ENCODE measurements around the gene HOXB5.

GRCh38 chr17:48579471-48579759 is 14.2 kb downstream of the HOXB5 start:
- TF ChIP-seq ZNF112 (tag by site-specific recombination; IDR thresholded peaks at IDR 0.05) (no peak), CTCF (tag by site-specific recombination; IDR thresholded peaks at IDR 0.05) (no peak), ZNF629 (tag by site-specific recombination; IDR thresholded peaks at IDR 0.05) (no peak), ZNF580 (tag by site-specific recombination; IDR thresholded peaks at IDR 0.05) (no peak), ZNF133 (tag by site-specific recombination; IDR thresholded peaks at IDR 0.05) (no peak), ZBTB6 (tag by site-specific recombination; IDR thresholded peaks at IDR 0.05) (no peak), GLIS1 (tag by site-specific recombination; IDR thresholded peaks at IDR 0.05) (no peak), ZNF184 (tag by site-specific recombination; IDR thresholded peaks at IDR 0.05) (no peak), ZNF449 (tag by site-specific recombination; IDR thresholded peaks at IDR 0.05) (no peak), BCL11A (tag by site-specific recombination; IDR thresholded peaks at IDR 0.05; ENCODE audit: low read depth) (no peak), ZNF121 (tag by site-specific recombination; IDR thresholded peaks at IDR 0.05) (no peak), TSHZ1 (tag by site-specific recombination; IDR thresholded peaks at IDR 0.05; ENCODE audit: borderline replicate concordance) (no peak)
